Inferior parietal cortex (tissue), 1 donor: ENCODE measurements around the gene WDR45.
"Not testable (repeated sequence)": the region's sequence is repeated elsewhere in the genome, so short reads cannot be mapped to it uniquely, and the experiment has no call there.

Experiments used
- DNase-seq: peaks from one replicate; pipeline ENCODE4 v3.0.0-alpha.2; 2016; ENCODE audit errors: extremely low spot score

WDR45 gene

DNA sequence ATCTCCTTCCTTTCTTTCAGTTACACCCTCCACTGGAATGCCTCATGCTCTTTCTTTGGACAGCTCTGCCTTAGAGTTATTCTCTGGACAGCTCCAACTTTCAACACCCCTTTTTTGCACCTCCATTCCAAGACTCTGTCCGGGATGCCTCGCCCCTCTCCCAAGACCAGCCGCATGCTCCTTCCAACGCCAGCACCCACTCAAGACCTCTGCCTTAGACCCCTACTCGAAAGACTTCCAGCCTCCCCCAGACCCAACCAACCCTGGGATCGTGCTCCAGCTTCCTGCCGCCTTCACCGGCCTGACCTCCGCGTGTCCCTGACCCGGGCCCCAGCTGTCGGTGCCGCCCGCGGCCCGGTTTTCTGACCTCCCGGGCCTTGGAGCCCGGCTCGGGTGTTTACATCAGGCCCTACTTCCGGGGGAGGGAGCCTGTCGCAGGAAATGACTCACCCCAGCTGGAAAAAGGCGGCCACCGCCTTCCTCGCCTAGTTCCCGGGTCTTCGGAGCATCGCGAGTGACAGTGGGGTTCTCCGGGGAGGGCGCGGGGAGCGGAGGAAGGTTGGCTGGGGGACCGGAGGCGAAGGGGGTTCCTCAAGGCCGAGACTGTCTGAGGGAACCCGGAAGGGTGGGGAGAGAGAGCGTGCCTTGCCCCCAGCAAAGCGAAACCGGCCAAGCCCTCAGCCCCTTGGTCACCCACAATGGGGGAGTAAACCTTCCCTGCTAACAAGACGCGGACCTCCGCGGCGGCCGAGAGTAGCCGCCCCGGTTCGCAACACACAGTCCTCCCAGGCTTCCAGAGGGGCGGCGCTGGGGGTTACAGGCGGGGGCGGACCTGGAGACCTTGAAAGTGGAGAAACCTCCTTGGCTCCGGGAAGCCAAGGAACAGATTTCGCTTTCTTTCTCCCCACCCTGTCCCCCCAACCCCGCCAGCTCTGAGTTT, at the start of gene WDR45:
Gene WDR45, minus strand, starts transcription at position 399 of the 940 bp plus-strand sequence. CDS start 1,792 bp downstream, outside the sequence.
- DNase-seq, result peak; percentile 66

GRCh38 chrX:49129427-49129826, 49.7 kb upstream of the WDR45 start:
- no peak for DNase-seq

DNA sequence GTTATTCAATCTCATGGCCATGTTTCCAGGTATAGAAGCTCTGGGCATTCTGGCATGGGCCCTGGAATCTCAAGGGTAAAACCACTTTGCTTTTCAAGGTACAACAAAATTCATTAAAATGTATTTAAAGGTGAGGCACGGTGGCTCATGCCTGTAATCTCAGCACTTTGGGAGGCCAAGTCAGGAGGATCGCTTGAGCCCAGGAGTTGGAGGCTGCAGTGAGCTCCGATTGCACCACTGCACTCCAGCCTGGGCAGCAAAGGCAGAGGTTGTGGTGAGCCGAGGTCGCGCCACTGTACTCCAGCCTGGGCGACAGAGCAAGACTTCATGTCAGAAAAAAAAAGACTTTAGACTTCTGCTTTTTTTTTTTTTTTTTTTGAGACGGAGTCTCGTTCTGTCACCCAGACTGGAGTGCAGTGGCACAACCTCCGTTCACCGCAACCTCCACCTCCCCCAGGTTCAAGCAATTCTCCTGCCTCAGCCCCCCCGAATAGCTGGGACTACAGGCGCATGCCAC, 48.1 kb upstream of the WDR45 start:
- DNase-seq, result not testable (repeated sequence)

- no peak for DNase-seq
Observed at GRCh38 chrX:49122499-49122898, 42.8 kb upstream of the WDR45 start.

- no peak for DNase-seq
Observed at GRCh38 chrX:49120091-49120490, 40.4 kb upstream of the WDR45 start.

DNA sequence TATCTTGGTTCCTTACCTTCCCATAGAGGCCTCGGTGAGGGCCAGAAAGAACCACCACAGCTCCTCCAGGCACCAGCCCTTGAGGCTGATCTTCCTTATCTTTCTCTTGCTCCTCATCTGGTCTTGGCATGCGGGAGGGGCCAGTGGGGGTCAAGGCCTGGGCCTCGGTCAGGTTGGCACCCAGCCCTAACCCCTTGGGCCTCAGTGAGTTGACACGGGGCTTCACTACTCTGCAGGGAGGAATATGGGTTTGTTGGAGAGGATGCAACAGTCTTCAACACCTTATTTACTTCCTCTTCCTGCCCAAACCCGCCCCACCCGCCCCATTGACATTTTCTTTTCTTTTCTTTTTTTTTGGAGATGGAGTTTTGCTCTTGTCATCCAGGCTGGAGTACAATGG, 37.9 kb upstream of the WDR45 start:
- no peak for DNase-seq

DNA sequence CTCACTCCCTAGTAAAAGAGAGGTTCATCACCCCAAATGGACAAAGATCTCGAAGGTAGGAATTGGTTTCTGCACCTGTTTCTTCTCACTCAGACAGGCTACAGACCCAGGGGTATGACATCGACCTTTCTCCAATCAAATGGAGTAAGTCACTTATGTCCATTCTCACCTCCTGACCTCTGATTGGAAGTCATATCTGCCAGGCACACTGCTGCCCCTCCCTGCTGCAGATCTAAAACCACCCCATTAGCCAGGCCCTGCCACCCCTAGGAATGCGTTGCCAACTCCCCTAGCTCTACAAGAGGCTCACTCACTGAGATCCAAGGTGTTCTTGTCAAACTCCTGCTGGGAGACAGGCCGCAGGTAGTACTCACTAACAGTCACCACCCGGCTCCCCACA, 37.0 kb upstream of the WDR45 start:
- no peak for DNase-seq

- no peak for DNase-seq
Observed at GRCh38 chrX:49116076-49116475, 36.4 kb upstream of the WDR45 start.

- DNase-seq, result peak; percentile 49
Observed at GRCh38 chrX:49111791-49112190, 32.1 kb upstream of the WDR45 start.

GRCh38 chrX:49110417-49110816, 30.7 kb upstream of the WDR45 start:
- DNase-seq, result no peak

DNA sequence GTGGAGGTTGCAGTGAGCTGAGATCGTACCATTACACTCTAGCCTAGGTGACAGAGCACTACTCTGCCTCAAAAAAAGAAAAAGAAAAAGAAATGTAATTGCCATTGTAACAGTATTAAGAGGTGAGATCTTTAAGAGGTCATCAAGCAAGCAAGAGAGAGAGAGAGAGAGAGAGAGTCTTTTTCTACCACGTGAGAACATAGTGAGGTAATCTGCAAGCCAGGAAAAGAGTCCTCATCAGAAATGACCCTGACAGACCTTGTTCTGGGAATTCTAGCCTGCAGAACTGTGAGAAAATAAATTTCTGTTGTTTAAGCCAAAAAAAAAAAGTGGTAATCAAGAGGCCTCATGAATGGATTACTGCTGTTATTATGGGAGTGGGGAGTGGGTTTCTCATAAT, 29.0 kb upstream of the WDR45 start:
- DNase-seq, result no peak

DNA sequence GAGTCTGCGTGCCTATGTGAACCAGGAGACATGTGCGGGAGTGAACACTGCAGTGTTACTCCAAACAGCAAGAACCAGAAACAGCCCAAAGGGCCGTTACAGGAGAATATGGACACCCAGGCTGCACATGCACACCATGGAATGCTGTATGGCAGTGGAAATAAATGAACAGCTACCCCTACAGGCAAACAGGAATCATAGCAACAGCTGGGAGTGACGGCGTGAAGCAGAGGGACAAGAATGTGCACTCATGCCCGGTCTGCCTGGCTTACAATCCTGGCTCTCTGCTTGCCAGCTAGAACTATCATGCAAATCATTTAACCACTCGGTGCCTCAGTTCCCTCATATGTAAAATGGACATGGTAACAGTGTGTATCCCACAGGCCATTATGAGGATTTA, 27.2 kb upstream of the WDR45 start:
- DNase-seq, result peak; percentile 48

DNA sequence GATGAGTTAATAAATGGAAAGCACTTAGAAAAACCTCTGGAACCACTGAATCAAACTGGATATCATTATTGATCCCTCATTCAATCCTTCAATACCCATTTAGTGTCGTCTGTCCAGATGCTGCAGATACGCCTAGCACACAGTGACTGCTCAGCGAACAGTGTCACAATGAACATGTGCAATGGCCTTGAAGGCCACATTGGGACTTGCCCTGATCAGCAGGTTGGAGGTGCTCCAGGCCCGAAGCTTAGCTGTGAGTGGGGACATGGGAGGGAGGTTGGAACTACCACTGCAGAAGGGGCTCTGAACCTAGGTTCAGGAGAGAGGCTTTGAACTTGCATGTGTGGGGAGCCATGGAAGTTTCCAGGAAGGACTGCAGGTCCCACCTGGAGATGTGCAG, 26.6 kb upstream of the WDR45 start:
- no peak for DNase-seq

GRCh38 chrX:49103637-49104036, 23.9 kb upstream of the WDR45 start:
- no peak for DNase-seq

DNA sequence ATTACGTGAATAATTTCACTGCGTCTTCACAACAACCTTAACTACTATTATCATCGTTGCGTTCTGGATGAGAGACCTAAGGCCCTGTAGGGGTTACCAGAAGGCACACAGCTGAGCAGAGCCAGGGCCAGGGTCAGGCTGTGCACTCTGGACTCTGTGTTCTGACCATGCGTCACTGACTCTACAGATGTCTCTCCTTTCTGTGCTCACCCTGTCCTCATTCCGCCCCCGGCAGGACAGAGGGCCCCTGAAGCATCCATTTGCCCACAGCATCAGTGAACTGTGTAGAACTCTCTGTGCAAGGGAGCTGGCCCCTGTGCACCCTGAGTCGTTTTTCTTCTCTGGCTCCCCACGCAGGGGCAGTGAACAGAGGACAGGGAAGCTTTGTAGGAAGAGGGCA, 22.5 kb upstream of the WDR45 start:
- DNase-seq, result no peak

DNA sequence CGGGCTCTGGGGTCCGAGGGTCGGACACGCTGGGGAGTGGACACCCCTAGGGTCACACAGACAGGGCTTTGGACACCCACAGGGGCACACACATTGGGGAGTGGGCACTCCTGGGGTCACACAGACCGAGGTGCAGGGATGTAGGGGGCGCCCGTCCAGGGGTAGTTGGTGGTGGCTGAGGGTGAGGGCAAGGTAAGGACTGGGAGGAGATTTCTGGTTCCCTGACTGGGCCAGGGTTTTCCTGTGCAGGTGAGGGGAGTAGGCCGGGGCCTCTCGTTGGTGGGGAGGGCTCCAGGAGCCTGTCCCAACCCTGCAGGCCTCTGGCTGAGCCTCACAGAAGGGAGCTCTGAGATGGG, 21.9 kb upstream of the WDR45 start:
- no peak for DNase-seq

DNA sequence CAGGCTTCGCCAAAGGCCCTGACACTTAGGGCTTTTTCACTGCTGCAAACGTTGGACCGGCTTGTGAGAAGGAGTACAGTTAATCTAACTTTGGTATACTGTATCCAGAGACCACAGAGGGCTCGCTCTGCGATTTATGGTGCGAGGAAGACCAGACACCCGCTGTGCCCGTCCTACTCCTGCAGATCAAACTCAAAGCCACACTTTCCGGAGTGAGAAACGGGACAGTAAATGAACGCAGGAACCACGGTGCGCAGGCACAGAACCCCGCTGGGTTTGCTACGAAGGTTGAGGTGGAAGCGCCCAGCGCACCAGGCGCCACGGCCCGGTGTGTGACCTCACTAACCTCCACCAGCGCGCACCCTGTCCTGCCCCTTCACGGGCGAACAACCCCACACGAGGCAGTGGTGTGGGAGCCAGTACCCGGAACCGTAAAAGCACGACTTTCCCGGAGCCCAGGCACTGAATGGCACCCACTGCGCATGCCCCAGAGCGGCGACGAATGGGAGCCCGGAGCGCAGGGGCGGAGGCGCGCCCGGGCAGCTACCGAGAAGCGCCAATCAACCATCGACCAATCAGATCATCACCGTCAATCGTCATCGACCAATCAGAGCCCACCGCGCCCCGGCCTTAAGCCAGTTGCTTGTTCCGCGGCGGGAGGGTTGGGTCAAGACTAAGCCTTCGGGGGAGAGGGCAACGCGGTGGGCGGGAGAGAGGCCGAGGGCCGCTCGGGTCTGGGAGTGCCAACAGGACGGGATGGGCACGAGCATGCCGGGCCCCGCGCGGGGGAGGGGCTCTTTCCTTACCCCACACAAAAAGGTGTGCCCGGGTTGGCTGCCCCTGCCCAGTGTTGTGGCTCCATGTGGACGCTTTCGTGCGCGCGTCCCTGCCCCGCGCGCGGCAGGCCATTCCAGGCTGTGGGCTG, 21.3 kb upstream of the WDR45 start:
- DNase-seq, result peak; percentile 90

DNA sequence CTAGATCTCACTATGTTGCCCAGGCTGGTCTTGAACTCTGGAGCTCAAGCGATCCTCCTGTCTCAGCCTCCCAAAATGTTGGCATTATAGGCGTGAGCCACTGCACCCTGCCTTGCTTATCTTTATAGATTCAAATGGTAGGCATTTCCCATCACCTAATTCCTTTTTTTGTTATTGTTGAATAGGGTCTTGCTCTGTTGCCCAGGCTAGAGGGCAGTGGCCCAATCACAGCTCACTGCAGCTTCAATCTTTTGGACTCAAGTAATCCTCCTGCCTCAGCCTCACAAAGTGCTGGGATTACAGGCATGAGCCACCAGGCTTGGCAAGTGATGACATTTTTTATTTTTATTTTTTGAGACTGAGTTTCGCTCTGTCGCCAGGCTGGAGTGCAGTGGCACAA, 16.7 kb upstream of the WDR45 start:
- DNase-seq, result no peak

- no peak for DNase-seq
Observed at GRCh38 chrX:49089553-49089952, 9.9 kb upstream of the WDR45 start.

DNA sequence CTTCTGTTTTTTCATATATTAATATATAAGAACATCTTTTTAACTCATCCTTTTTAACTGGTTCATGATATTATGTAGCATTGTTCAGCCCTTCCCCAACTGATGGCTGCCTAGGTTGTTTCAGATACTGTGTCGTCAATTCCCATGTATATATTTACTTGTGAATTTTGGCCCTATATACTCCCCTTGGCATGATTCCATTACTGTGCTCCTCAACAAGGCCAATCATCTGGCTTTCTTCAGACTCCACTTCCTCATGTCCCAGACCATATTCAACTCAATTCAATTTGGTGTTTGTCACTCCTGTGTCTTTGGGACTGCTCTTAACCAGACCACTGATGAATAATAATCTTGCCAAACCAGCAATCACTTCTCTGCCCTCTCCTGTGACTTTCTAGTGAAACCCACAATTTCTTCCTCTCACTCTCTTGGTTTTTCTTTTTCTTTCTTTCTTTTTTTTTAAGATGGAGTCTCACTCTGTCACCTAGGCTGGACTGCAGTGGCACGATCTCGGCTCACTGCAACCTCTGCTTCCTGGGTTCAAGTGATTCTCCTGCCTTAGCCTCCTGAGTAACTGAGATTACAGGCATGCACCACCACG, 2.7 kb upstream of the WDR45 start:
- no peak for DNase-seq

- DNase-seq, result no peak
Observed at GRCh38 chrX:49077941-49078340, 1.7 kb downstream of the WDR45 start.

GRCh38 chrX:49075347-49075746, 4.3 kb downstream of the WDR45 start:
- no peak for DNase-seq
